Erythroblast (primary cell): ENCODE data around the gene SUPT6H.

ENCODE experiments used
- GATA1 ChIP-seq: IDR thresholded peaks from 2 replicates; pipeline ENCODE4 v1.6.1; 2011; ENCODE audit warnings: low read depth, mild to moderate bottlenecking, control low read depth, low read length, moderate library complexity
- POLR2A ChIP-seq: IDR thresholded peaks from 2 replicates; pipeline ENCODE4 v1.6.1; 2011; ENCODE audit warnings: mild to moderate bottlenecking, low read length

DNA sequence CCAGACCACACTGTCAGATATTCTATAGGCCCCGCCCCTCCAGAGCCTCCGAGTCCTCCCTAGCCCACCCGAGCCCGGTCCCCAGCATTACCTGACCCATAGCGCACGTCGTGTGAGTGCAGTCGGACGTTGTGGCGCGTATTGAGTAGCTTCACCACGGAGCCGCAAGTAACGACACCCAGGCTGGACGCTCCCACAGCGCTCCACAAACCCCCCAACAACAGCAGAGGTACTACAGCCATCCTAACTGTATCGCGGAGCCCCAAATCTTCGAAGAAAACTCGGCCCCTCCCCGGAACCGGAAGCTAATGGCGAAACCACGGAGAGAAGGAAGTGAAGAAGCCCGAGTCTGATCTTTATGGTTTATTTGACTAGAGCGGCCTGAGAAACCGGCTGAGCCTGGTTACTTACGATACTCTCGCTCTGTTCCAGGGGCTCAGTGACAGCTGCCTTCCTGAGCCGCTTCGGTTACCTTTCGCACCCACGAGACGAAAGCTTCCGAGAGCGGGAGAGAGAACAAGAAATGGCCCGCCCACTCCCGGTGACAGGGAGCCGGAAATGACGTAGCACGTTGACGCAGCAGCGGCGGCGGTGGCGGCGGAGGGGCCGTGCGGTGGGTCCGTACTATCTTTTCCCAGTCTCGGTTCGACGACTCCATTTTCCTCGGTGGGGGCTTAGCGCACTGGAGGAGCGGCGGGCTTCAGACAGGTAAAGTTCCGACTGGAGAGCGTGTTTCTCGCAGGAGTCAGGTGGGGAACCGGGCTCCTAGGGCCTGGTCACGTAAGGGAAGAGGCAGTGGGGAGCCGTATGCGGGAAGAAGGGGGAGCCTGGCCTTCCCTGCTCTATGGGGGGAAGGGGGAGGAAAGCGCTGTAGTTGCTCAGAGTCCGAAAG, at the start of gene SUPT6H, which contains the start of gene SDF2:
- TF ChIP-seq POLR2A (peak; percentile 91), GATA1 (no peak)
